Central memory CD8-positive, alpha-beta T cell (primary cell): Measurements from ENCODE around the gene CANX.
"Not testable (repeated sequence)": the region's sequence is repeated elsewhere in the genome, so short reads cannot be mapped to it uniquely, and the experiment has no call there.

Source experiments
- ATAC-seq: fragments of 150-1000 bp; cut with Tn5 transposase; replicated peaks from 2 replicates; pipeline ENCODE4 v1.10.0; 2022; ENCODE audit warnings: mild to moderate bottlenecking, moderate FRiP score, moderate number of reproducible peaks; ENCODE audit not compliant: poor library complexity, severe bottlenecking; ENCODE audit errors: extremely low read depth
- DNase-seq, 2 donors: peaks; one replicate each; pipeline ENCODE4 v3.0.0; 2021; ENCODE audit warnings: low spot score in 2 of 2
- H3K27ac Mint-ChIP-seq: one replicate; pipeline ENCODE4 v1.8.0; 2022; ENCODE audit warnings: low read depth, mild to moderate bottlenecking, moderate library complexity, mixed read lengths
- H3K27me3 Mint-ChIP-seq: one replicate; pipeline ENCODE4 v1.8.0; 2022; ENCODE audit warnings: mixed read lengths
- H3K36me3 Mint-ChIP-seq: one replicate; pipeline ENCODE4 v1.8.0; 2022; ENCODE audit warnings: mild to moderate bottlenecking, moderate library complexity, mixed read lengths; ENCODE audit not compliant: insufficient read depth
- H3K4me1 Mint-ChIP-seq: one replicate; pipeline ENCODE4 v1.8.0; 2022; ENCODE audit warnings: mixed read lengths
- H3K4me3 Mint-ChIP-seq: one replicate; pipeline ENCODE4 v1.8.0; 2022; ENCODE audit warnings: mild to moderate bottlenecking, moderate library complexity, mixed read lengths
- H3K9me3 Mint-ChIP-seq: one replicate; pipeline ENCODE4 v1.8.0; 2022; ENCODE audit warnings: mixed read lengths

Gene CANX

DNA sequence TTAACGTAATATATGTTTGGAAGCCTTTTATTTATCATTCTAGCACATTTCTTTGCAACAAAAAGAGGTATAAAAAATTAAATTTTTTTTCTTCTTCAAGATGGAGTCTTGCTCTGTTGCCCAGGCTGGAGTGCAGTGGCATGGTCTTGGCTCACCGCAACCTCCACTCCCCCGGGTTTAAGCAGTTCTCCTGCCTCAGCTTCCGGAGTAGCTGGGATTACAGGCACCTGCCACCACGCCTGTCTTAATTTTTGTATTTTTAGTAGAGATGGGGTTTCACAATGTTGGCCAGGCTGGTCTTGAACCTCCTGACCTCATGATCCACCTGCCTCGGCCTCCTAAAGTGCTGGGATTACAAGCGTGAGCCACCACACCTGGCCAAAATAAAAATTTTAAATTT lies 45.3 kb downstream of the CANX start:
- H3K27me3 Mint-ChIP-seq, H3K27ac Mint-ChIP-seq, DNase-seq, ATAC-seq, H3K4me3 Mint-ChIP-seq, H3K9me3 Mint-ChIP-seq: not testable (repeated sequence)
- H3K4me1 Mint-ChIP-seq = peaks cover 43% of the 10 kb centered on the region
- peaks cover 11% of the 10 kb centered on the region for H3K36me3 Mint-ChIP-seq

DNA sequence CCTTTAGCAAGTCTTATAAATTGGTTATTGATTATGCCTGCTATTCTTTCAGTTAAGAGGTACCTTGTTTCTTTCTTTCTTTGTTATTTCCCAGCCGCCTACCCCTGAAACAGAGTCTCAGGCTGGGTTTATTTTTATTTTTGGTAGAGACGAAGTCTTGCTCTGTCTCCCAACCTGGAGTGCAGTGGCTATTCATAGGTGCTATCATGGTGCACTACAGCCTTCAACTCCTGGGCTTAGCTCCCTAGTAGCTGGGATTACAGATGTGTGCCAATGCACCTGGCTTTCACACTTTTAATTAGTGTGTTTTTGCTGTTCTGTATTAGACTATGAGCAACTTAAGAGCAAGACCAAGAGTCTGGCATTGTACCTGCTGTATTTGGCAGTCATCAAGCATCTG lies 48.1 kb downstream of the CANX start:
- peaks cover 39% of the 10 kb centered on the region for H3K4me1 Mint-ChIP-seq
- H3K9me3 Mint-ChIP-seq = no peaks in the 10 kb centered on the region
- ATAC-seq = no peak
- no peak for DNase-seq
- peak overlapping the region; percentile 1 for H3K27ac Mint-ChIP-seq
- H3K27me3 Mint-ChIP-seq = no peaks in the 10 kb centered on the region
- H3K4me3 Mint-ChIP-seq = peak overlapping the region; percentile 13
- H3K36me3 Mint-ChIP-seq = peaks cover 16% of the 10 kb centered on the region

DNA sequence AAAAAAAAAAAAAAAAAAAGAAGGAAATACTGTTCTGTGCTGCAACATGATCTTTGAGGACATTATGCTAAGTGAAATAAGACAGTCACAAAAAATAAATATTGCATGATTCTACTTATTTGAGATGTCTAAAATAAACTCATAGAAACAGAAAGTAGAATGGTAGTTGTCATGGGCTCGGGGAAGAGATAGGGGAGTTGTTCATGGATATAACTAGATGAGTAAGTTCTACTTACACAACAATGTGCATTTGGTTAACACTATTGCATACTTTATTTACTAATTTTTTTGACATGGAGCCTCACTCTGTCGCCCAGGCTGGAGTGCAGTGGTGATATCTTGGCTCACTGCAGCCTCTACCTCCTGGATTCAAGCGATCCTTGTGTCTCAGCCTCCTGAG lies 49.0 kb downstream of the CANX start:
- no peak for ATAC-seq
- H3K9me3 Mint-ChIP-seq = no peaks in the 10 kb centered on the region
- H3K4me3 Mint-ChIP-seq = no peak overlapping the region
- H3K4me1 Mint-ChIP-seq = peaks cover 39% of the 10 kb centered on the region
- H3K27ac Mint-ChIP-seq = peak overlapping the region; percentile 24
- DNase-seq = no peak
- peaks cover 19% of the 10 kb centered on the region for H3K36me3 Mint-ChIP-seq
- no peaks in the 10 kb centered on the region for H3K27me3 Mint-ChIP-seq

DNA sequence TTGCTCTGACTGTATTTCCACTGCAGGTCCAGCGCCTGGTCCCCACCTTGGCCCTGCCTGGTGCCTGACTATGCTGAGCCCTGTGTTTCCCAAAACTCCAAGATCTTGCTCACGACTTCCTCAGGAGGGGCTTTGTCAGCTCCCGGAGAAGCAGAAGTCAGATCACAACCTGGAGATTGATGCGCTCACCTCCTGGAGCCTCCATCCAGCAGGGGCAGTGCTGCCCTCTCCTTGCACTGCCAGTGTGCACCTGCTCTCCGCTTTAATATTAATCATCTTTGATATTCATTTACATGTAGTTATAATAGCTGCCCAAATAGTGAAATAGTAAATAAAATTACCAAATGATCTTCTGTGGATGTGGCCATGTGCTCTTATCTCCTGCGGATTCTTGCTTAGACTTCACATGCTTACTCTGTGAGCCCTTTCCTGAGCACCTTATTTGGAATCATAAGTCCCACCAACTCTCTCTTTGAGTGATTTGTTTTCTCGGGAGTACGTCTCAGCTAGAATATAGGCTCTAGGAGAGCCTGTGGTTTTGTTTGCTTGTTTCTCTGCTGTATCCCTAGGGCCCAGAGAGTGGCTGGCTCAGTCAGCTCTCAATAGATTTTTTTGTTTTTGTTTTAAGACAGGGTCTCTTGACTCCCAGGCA lies 51.2 kb downstream of the CANX start:
- H3K4me1 Mint-ChIP-seq = peaks cover 60% of the 10 kb centered on the region
- H3K36me3 Mint-ChIP-seq = peaks cover 15% of the 10 kb centered on the region
- DNase-seq (no peak), ATAC-seq (no peak)
- no peaks in the 10 kb centered on the region for H3K27me3 Mint-ChIP-seq
- H3K9me3 Mint-ChIP-seq = no peaks in the 10 kb centered on the region
- H3K4me3 Mint-ChIP-seq = no peak overlapping the region
- no peak overlapping the region for H3K27ac Mint-ChIP-seq

DNA sequence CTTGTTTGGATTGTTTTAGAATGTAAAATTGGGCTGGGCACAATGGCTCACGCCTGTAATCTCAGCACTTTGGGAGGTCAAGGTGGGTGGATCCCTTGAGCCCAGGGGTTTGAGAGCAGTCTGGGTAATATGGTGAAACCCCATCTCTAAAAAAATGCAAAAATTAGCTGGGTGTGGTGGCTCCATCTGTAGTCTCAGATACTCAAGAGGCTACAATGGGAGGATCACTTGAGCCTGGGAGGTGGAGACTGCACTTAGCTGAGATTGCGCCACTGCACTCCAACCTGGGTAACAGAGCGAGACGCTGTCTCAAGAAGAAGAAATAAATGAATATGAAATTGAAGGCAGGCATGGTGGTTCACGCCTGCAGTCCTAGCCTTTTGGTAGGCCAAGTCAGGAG lies 55.2 kb downstream of the CANX start:
- no peak for DNase-seq
- H3K4me3 Mint-ChIP-seq = no peak overlapping the region
- H3K4me1 Mint-ChIP-seq = peaks cover 52% of the 10 kb centered on the region

DNA sequence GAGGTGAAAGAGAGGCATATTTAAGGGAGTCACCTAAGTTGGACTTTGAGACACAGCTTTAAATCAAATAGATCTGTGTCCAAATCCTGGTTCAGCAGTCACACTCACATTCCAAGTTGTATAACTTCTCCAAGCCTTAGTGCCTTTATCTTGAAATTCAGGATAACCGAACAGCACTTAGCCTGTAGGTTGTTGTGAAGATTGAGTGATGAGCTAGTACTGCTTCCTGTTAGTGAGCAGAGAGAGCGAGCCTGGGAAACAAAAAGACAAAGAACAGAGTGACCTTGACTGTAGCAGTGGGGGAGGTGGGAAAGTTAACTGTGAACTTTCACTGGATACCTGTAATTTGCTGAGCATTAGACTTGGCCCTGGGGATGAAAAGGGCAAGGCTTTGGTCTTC lies 56.3 kb downstream of the CANX start:
- H3K27me3 Mint-ChIP-seq = no peaks in the 10 kb centered on the region
- no peak overlapping the region for H3K4me3 Mint-ChIP-seq
- no peaks in the 10 kb centered on the region for H3K9me3 Mint-ChIP-seq
- no peak for ATAC-seq
- DNase-seq = no peak
- H3K4me1 Mint-ChIP-seq = peaks cover 52% of the 10 kb centered on the region
- H3K36me3 Mint-ChIP-seq = peaks cover 15% of the 10 kb centered on the region
- H3K27ac Mint-ChIP-seq = peak overlapping the region; percentile 29

More for the DNA sequence above, 55.2 kb downstream of the CANX start:
- no peak for ATAC-seq
- Mint-ChIP-seq H3K27me3 (no peaks in the 10 kb centered on the region), H3K9me3 (no peaks in the 10 kb centered on the region), H3K36me3 (peaks cover 14% of the 10 kb centered on the region), H3K27ac (peak overlapping the region; percentile 29)

DNA sequence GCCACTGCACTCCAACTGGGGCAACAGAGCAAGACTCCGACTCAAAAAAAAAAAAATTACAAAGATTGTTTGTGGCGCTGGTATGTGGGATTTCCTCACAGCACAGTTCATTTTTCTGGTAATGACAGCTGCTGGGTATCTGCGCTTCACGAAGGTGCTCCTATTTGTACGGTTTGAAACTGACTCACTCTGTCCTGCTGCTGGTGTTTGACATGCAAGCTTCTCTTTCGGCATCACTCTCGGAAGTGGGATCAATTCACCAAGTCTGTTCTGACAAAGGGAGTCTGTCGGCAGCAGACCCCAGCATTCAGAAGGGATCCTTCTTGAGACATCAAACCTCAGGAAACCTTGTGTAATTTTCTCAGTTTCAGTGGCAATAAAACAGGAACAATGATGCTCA lies 60.2 kb downstream of the CANX start:
- H3K4me1 Mint-ChIP-seq = peaks cover 70% of the 10 kb centered on the region
- H3K36me3 Mint-ChIP-seq = peaks cover 13% of the 10 kb centered on the region
- no peaks in the 10 kb centered on the region for H3K9me3 Mint-ChIP-seq
- no peaks in the 10 kb centered on the region for H3K27me3 Mint-ChIP-seq
- H3K4me3 Mint-ChIP-seq = no peak overlapping the region
- DNase-seq (no peak), ATAC-seq (no peak)
- peak overlapping the region; percentile 77 for H3K27ac Mint-ChIP-seq

DNA sequence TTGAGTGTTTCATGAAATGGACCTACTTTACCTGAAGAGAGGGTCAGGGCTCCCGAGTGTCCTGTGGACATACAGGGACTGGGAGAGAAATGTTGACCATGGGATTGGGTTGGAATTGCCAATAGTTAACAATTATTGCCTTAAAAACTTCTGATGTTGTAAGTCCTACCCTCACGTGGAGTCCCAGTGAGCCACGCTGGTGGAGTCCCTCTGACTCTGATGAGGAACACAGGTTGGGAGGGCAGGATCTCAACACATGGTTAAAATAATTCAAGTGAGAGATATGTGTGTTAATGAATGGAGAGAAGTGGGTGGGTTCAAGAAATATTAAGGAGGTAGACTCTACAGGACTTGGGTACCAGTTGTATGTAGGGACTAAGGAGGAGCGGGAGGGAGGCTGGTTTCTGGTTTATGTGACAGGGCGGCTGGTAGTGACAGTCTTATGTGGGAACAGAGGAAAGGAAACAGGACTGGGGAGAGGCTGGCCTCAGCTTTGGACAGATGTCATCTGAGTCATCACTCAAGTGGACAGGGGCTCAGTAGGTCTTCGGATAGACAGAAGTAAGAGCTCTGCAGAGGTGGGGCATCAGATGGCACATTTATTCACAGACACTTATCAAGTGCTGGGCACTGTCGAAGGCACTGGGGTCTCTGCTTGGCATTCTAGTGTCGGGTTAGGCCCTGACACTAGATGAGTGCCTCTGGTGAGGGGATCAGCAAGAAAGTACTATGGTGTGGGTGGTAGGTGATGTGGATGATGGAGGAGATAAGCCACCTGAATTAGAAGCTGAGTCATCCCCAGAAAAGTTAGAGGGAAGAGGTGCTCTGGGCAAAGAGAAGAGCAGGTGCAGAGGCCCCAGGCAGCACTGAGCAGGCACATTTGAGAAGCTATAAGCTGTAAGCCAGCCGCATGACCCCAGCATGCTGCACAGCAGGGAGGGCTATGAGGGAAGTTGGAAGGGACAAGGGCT lies 61.1 kb downstream of the CANX start:
- no peak for DNase-seq
- no peaks in the 10 kb centered on the region for H3K27me3 Mint-ChIP-seq
- peaks cover 63% of the 10 kb centered on the region for H3K4me1 Mint-ChIP-seq
- peak overlapping the region; percentile 77 for H3K27ac Mint-ChIP-seq
- no peaks in the 10 kb centered on the region for H3K9me3 Mint-ChIP-seq
- H3K4me3 Mint-ChIP-seq = no peak overlapping the region
- H3K36me3 Mint-ChIP-seq = peaks cover 16% of the 10 kb centered on the region
- no peak for ATAC-seq

DNA sequence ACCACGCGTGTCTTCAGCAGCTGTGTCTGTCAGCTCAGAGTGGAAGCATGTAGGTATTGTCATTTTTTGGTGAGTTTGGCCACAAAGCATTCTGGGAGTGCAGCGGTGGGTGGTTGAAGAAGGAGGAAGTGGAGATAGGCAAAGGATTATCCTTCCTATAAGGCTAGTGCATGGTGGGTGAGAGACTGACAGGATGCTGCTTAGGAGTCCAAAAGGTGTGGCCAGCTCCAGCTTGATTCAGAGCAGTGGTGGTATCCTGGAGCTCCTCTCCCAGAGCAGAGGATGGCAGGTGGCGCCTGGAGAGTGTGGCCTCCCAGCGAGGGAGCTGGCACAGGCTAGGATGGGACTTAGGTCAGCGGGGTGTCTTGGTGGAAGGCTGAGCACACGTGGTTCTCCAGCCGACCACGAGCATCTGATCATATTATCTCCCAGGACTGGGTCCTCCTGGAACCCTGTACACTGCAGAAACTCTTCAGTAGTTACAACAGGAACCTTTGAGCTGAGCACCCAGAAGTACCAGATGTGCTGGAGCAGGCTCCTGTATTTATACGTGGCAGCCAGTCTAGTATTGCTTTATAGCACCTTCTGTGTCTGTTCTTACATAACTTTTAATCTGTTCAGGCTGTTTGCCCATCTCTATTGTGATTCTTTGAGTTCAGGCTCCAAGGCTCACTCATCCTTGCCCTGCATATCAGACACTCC lies 63.5 kb downstream of the CANX start:
- Mint-ChIP-seq H3K9me3 (no peaks in the 10 kb centered on the region), H3K4me1 (peaks cover 48% of the 10 kb centered on the region), H3K4me3 (no peak overlapping the region), H3K27me3 (no peaks in the 10 kb centered on the region), H3K27ac (peak overlapping the region; percentile 56), H3K36me3 (peaks cover 22% of the 10 kb centered on the region)
- DNase-seq (peak in 1 of 2 donors; percentile 20), ATAC-seq (peak; percentile 81)

DNA sequence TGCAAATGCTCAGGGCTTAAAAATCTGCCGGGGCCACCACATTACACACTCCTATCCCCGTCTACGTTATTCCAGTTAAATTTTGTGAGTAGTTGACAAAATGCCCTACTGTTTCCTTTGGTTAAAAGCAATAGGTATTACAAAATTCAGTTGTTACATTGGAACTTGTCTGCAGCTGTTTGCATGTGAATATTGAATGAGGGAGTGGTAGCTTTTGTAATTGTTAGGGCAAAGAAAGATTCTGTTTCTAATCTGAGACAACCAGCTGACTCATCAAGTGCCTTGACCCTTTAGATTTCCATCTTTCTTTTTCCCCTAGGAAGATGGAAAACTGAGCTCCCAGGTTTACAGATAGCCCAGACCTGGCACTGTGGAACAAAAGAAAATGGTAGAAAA lies 64.0 kb downstream of the CANX start:
- DNase-seq (no peak), ATAC-seq (no peak)
- H3K36me3 Mint-ChIP-seq = peaks cover 27% of the 10 kb centered on the region
- no peak overlapping the region for H3K4me3 Mint-ChIP-seq
- H3K9me3 Mint-ChIP-seq = no peaks in the 10 kb centered on the region
- no peaks in the 10 kb centered on the region for H3K27me3 Mint-ChIP-seq
- peaks cover 48% of the 10 kb centered on the region for H3K4me1 Mint-ChIP-seq
- H3K27ac Mint-ChIP-seq = no peak overlapping the region

DNA sequence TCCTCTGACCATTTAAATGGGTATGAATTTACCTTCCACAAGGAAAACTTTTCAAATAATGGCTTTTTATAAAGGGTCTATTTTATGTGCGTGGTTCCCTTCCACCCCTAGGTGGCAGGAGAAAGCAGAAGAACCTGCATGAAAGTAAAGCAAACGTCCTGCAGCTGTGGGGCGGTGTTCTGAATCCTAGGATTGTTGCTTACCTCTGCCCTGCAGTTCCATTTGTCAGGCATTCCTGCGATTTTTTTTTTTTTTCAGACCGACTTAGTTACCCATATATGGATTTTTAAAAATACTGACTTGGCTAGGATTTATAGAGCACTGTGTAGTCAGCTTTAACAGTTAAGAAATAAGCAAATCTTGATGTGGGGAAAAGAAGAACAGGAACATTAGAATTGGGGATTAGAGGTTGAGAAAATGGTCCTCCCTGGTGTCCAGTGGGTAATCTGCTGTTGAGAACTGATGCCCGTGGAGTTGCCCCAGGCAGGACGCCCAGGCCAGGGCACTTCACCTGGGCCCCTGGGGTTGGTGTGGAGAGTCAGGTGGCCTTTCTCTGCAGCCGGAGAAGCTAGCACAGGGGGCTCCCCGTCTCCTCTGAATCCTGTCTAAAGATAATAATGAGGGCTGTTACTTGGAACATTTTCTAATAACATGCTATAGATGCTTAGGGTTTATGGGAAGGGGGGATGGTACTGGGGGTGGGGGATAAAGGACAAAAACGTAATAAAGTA lies 64.6 kb downstream of the CANX start:
- Mint-ChIP-seq H3K4me3 (no peak overlapping the region), H3K4me1 (peaks cover 48% of the 10 kb centered on the region), H3K36me3 (peaks cover 28% of the 10 kb centered on the region), H3K27ac (no peak overlapping the region), H3K27me3 (no peaks in the 10 kb centered on the region), H3K9me3 (no peaks in the 10 kb centered on the region)
- peak; percentile 53 for ATAC-seq
- peak in 1 of 2 donors; percentile 18 for DNase-seq

DNA sequence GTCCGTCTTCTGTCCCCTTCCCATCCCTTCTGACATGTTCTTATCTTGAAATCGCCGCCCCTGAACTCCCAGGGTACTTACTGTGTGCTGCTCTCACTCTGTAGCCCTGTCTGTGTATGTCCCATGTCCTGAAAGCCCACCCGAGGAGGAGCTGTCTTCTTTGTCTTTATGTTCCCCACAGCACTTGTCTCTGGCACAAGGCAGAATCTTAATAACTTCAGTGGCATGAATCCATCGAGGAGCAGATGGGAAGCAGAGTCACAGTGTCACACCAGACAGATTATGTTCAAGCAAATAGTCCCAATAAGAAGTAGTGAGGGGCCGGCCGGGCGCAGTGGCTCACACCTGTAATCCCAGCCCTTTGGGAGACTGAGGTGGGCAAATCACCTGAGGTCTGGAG lies 65.3 kb downstream of the CANX start:
- ATAC-seq = no peak
- no peak overlapping the region for H3K4me3 Mint-ChIP-seq
- DNase-seq = no peak
- H3K9me3 Mint-ChIP-seq = no peaks in the 10 kb centered on the region
- H3K27me3 Mint-ChIP-seq = no peaks in the 10 kb centered on the region
- peaks cover 28% of the 10 kb centered on the region for H3K36me3 Mint-ChIP-seq
- H3K4me1 Mint-ChIP-seq = peaks cover 47% of the 10 kb centered on the region
- no peak overlapping the region for H3K27ac Mint-ChIP-seq
